ENCODE data around the gene TRIM41. TPM values are rescaled to one million over a fixed set of nuclear protein-coding genes. Genes with fewer than 3 reads are reported as not detected.

TRIM41 gene
- total RNA-seq, 1 donor from 2014 or later = 31.2 TPM

GRCh38 chr5:181246276-181247049 lies 23.4 kb downstream of the TRIM41 start:
- no peaks in the 10 kb centered on the region for H3K9me3 Mint-ChIP-seq
- peak overlapping the region; percentile 98 for H3K27ac Mint-ChIP-seq
- TF ChIP-seq, protein P1, sequence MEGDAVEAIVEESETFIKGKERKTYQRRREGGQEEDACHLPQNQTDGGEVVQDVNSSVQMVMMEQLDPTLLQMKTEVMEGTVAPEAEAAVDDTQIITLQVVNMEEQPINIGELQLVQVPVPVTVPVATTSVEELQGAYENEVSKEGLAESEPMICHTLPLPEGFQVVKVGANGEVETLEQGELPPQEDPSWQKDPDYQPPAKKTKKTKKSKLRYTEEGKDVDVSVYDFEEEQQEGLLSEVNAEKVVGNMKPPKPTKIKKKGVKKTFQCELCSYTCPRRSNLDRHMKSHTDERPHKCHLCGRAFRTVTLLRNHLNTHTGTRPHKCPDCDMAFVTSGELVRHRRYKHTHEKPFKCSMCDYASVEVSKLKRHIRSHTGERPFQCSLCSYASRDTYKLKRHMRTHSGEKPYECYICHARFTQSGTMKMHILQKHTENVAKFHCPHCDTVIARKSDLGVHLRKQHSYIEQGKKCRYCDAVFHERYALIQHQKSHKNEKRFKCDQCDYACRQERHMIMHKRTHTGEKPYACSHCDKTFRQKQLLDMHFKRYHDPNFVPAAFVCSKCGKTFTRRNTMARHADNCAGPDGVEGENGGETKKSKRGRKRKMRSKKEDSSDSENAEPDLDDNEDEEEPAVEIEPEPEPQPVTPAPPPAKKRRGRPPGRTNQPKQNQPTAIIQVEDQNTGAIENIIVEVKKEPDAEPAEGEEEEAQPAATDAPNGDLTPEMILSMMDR (conservative IDR thresholded peaks at IDR 0.05) = no peak
- peaks cover 28% of the 10 kb centered on the region for H3K4me1 Mint-ChIP-seq (ENCODE audit: unreplicated experiment)
- H3K27me3 Mint-ChIP-seq = no peaks in the 10 kb centered on the region
- H3K4me3 Mint-ChIP-seq = peak overlapping the region; percentile 89
- peak; percentile 89 for DNase-seq (ENCODE audit: extremely low spot score, unreplicated experiment)
- peaks cover 19% of the 10 kb centered on the region for H3K36me3 Mint-ChIP-seq

GRCh38 chr5:181248277-181248676 lies 25.2 kb downstream of the TRIM41 start:
- Mint-ChIP-seq H3K36me3 (peaks cover 7% of the 10 kb centered on the region), H3K9me3 (no peaks in the 10 kb centered on the region), H3K4me3 (peak overlapping the region; percentile 89), H3K27me3 (no peaks in the 10 kb centered on the region), H3K4me1 (ENCODE audit: unreplicated experiment) (peaks cover 27% of the 10 kb centered on the region), H3K27ac (peak overlapping the region; percentile 98)
- no peak for DNase-seq (ENCODE audit: extremely low spot score, unreplicated experiment)
- TF ChIP-seq, protein P1 (conservative IDR thresholded peaks at IDR 0.05) = no peak

DNA sequence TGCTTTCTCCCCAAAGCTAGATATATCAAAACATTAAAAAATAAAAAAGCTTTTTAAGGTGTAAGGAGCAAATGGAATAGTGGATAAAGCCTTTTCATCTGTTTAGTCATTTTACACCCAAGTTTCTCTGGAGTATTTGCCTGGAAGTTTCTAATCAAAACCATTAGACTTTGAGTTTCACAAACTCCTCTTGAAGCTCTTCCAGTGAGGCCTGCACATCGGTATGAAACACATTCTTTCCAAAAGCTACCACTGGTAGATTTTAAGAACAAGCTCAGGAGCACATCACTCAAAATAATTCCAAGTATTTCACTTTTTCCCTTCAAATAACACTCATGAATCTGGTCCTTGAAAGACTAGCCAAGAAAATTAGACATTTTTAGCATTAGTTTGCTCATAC lies 32.2 kb downstream of the TRIM41 start:
- Mint-ChIP-seq H3K27ac (no peak overlapping the region), H3K4me1 (ENCODE audit: unreplicated experiment) (peaks cover 42% of the 10 kb centered on the region), H3K4me3 (no peak overlapping the region), H3K36me3 (peaks cover 20% of the 10 kb centered on the region), H3K9me3 (no peaks in the 10 kb centered on the region), H3K27me3 (no peaks in the 10 kb centered on the region)
- TF ChIP-seq, protein P1 (conservative IDR thresholded peaks at IDR 0.05) = no peak
- no peak for DNase-seq (ENCODE audit: extremely low spot score, unreplicated experiment)

DNA sequence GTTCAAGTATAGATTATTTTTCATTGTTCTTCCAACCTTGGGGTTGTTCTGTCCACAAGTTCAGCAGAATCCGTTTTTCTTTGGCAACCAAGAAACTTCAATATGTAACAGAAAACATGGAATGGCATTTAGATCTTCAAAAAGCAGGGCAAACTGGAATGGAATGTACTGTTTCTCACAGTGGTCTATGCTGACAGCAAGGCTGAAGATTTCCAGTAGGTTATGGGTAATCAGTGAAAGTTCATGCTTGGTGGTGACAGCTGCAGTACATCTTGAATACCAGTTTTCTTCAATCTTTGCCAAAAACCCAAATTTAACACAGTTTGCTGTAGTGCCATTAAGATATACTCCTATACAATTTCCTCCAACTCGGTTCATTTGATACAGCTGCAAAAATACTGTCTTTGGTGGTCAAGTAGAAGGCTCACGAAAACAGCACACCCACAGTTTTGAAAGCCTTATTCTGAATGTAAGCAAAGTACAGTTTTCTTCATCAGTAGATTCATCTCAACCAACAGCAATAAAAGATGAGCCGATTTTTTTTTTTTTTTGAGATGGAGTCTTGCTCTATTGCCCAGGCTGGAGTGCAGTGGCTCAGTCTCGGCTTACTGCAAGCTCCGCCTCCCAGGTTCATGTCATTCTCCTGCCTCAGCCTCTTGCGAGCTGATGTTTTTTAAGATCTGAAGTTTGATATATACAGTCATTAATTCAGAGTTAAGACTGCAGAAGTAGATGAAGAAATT lies 32.9 kb downstream of the TRIM41 start:
- Mint-ChIP-seq H3K4me3 (no peak overlapping the region), H3K27ac (no peak overlapping the region), H3K4me1 (ENCODE audit: unreplicated experiment) (peaks cover 42% of the 10 kb centered on the region)

DNA sequence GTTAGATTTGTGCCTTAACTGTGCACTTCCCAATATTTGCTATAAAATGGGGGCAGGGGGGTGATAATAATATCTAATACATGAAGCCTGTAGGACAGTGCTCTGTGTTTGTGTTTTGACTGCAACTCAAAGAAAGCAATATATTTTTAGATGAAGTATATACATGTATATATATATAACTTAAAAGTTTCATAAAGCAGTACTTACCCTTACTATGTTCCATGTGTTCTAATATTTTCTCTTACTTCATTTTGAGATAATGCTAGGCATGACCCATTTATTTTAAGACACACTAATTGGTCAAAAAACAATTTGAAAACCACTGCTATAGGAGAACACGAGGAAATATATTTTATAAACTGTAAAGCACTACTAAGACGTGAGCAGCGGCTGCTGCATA lies 35.5 kb downstream of the TRIM41 start:
- H3K27me3 Mint-ChIP-seq = no peaks in the 10 kb centered on the region

More for the DNA sequence above, 32.9 kb downstream of the TRIM41 start:
- Mint-ChIP-seq H3K36me3 (peaks cover 20% of the 10 kb centered on the region), H3K27me3 (no peaks in the 10 kb centered on the region), H3K9me3 (no peaks in the 10 kb centered on the region)
- peak; percentile 11 for DNase-seq (ENCODE audit: extremely low spot score, unreplicated experiment)
- TF ChIP-seq, protein P1 (conservative IDR thresholded peaks at IDR 0.05) = no peak

More for the DNA sequence above, 35.5 kb downstream of the TRIM41 start:
- TF ChIP-seq, protein P1 (conservative IDR thresholded peaks at IDR 0.05) = no peak
- no peak for DNase-seq (ENCODE audit: extremely low spot score, unreplicated experiment)
- no peaks in the 10 kb centered on the region for H3K9me3 Mint-ChIP-seq
- H3K4me1 Mint-ChIP-seq (ENCODE audit: unreplicated experiment) = peaks cover 35% of the 10 kb centered on the region
- peaks cover 18% of the 10 kb centered on the region for H3K36me3 Mint-ChIP-seq
- peak overlapping the region; percentile 40 for H3K27ac Mint-ChIP-seq
- H3K4me3 Mint-ChIP-seq = peak overlapping the region; percentile 100

Measured in type B pancreatic cell (in vitro differentiated cells).